Mesothelial cell of epicardium (in vitro differentiated cells): ENCODE measurements around the gene ABCC9. TPM values are rescaled to one million over a fixed set of nuclear protein-coding genes. Genes with fewer than 3 reads are reported as not detected.

Experiments
- DNase-seq, 2 experiments: peaks; one replicate each; pipeline ENCODE4 v3.0.0; 2021; ENCODE audit warnings: low spot score in 2 of 2; ENCODE audit not compliant: unreplicated experiment in 2 of 2
- H3K27ac Mint-ChIP-seq: 2 replicates; pipeline ENCODE4 v1.8.0; 2021; ENCODE audit warnings: mixed read lengths
- H3K27me3 Mint-ChIP-seq: 2 replicates; pipeline ENCODE4 v1.8.0; 2021; ENCODE audit warnings: low read depth, mixed read lengths
- H3K36me3 Mint-ChIP-seq: 2 replicates; pipeline ENCODE4 v1.8.0; 2021; ENCODE audit warnings: mixed read lengths
- H3K4me1 Mint-ChIP-seq: 2 replicates; pipeline ENCODE4 v1.8.0; 2021; ENCODE audit warnings: mixed read lengths
- H3K4me3 Mint-ChIP-seq: 2 replicates; pipeline ENCODE4 v1.8.0; 2021; ENCODE audit warnings: mild to moderate bottlenecking, moderate library complexity, mixed read lengths
- H3K9me3 Mint-ChIP-seq: 2 replicates; pipeline ENCODE4 v1.8.0; 2021; ENCODE audit warnings: mixed read lengths
- total RNA-seq: library from RNA; stranded (reverse); gene quantifications from 3 replicates; pipeline ENCODE4 v1.2.1, GENCODE V29; 2021
- TF ChIP-seq, protein P1 (sequence below): fragments of 200-600 bp; sonication (generic); IDR thresholded peaks from one replicate; pipeline ENCODE4 v1.5.0; 2021; ENCODE audit warnings: antibody characterized with exemption; ENCODE audit not compliant: unreplicated experiment

Gene ABCC9
- total RNA-seq, 1 donor from 2014 or later, result 1.4 TPM

DNA sequence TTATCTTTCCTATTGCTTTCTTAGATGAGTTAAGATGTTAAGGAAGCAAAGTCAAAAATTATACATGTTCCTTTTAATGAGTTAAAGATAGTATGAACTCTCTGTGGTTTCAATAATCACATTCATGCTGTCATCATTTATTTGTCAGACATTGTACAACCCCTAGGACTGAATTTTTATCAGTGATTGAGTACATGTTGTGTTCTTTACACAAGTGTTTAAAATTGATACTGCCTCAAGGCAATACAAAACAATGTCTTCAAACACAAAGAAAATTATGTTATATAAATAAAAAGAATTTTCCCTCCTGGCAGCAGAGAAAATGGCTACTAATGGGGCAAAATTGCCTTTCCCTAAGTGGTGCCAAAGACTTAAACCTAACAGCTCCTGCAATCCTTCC lies 132.1 kb downstream of the ABCC9 start:
- H3K9me3 Mint-ChIP-seq, result peaks cover 3% of the 10 kb centered on the region
- H3K36me3 Mint-ChIP-seq, result no peaks in the 10 kb centered on the region
- H3K4me1 Mint-ChIP-seq, result no peaks in the 10 kb centered on the region
- no peaks in the 10 kb centered on the region for H3K27me3 Mint-ChIP-seq
- TF ChIP-seq, protein P1, sequence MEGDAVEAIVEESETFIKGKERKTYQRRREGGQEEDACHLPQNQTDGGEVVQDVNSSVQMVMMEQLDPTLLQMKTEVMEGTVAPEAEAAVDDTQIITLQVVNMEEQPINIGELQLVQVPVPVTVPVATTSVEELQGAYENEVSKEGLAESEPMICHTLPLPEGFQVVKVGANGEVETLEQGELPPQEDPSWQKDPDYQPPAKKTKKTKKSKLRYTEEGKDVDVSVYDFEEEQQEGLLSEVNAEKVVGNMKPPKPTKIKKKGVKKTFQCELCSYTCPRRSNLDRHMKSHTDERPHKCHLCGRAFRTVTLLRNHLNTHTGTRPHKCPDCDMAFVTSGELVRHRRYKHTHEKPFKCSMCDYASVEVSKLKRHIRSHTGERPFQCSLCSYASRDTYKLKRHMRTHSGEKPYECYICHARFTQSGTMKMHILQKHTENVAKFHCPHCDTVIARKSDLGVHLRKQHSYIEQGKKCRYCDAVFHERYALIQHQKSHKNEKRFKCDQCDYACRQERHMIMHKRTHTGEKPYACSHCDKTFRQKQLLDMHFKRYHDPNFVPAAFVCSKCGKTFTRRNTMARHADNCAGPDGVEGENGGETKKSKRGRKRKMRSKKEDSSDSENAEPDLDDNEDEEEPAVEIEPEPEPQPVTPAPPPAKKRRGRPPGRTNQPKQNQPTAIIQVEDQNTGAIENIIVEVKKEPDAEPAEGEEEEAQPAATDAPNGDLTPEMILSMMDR, result no peak
- DNase-seq, result no peak
- no peak overlapping the region for H3K4me3 Mint-ChIP-seq
- no peak overlapping the region for H3K27ac Mint-ChIP-seq

GRCh38 chr12:21806255-21806654 lies 135.0 kb downstream of the ABCC9 start:
- Mint-ChIP-seq H3K4me1 (no peaks in the 10 kb centered on the region), H3K4me3 (no peak overlapping the region), H3K27me3 (no peaks in the 10 kb centered on the region), H3K27ac (no peak overlapping the region), H3K36me3 (no peaks in the 10 kb centered on the region), H3K9me3 (peaks cover 3% of the 10 kb centered on the region)
- no peak for DNase-seq
- TF ChIP-seq, protein P1, result no peak

- H3K4me3 Mint-ChIP-seq, result no peak overlapping the region
- no peak for DNase-seq
- H3K36me3 Mint-ChIP-seq, result no peaks in the 10 kb centered on the region
- H3K4me1 Mint-ChIP-seq, result no peaks in the 10 kb centered on the region
- H3K27me3 Mint-ChIP-seq, result no peaks in the 10 kb centered on the region
- TF ChIP-seq, protein P1, result no peak
- H3K27ac Mint-ChIP-seq, result no peak overlapping the region
- no peaks in the 10 kb centered on the region for H3K9me3 Mint-ChIP-seq
These were observed 139.5 kb downstream of the ABCC9 start for GRCh38 chr12:21801522-21802288.

DNA sequence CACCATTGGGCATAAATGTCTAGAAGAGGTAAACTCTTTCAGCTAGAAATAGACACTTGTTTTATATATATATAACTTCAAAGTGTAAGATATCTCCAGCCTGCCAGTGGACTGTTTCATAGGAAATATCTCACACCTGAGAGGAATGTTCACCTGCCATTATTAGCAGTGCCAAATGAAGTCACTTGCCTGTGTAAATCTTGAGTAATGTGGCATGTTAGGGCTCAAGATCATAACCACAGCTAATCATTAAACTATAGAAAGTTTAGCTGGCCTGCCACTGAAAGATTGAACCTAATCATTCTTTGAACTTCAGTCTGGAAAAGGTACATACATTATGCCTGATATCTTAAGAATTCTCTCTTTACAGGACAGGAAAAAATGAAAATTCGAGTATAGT lies 141.2 kb downstream of the ABCC9 start:
- no peaks in the 10 kb centered on the region for H3K27me3 Mint-ChIP-seq
- no peak for DNase-seq
- H3K27ac Mint-ChIP-seq, result no peak overlapping the region
- H3K36me3 Mint-ChIP-seq, result no peaks in the 10 kb centered on the region
- no peaks in the 10 kb centered on the region for H3K4me1 Mint-ChIP-seq
- H3K4me3 Mint-ChIP-seq, result no peak overlapping the region
- TF ChIP-seq, protein P1, result no peak
- H3K9me3 Mint-ChIP-seq, result no peaks in the 10 kb centered on the region

GRCh38 chr12:21797539-21797938 lies 143.7 kb downstream of the ABCC9 start:
- Mint-ChIP-seq H3K27me3 (peaks cover 10% of the 10 kb centered on the region), H3K4me1 (no peaks in the 10 kb centered on the region), H3K9me3 (peaks cover 14% of the 10 kb centered on the region), H3K27ac (no peak overlapping the region), H3K36me3 (no peaks in the 10 kb centered on the region), H3K4me3 (no peak overlapping the region)
- DNase-seq, result no peak
- TF ChIP-seq, protein P1, result no peak
